ENCODE measurements around the gene SLC35F4.

DNA sequence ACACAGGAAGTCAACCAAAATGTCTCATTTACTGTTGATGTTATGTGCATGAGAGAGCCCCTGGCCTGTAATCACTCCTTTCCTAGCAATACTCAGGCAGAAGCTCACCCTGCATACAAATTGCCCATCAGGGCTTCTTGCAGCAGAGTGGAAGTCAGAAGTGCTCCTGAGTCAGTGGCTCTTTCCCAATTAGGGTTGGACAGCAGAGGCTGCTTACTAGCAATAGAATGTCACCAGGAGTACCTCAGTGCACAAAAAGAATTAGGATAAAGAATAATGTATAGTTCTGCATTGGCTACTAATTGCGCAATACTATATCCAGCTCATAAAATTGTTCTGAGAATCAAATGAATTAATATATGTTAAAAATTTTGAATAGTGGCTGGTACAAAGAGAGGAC is 161.1 kb downstream of the SLC35F4 start:
- TF ChIP-seq CTCF (IDR thresholded peaks at IDR 0.05) (no peak), EZH2 (IDR thresholded peaks at IDR 0.05; ENCODE audit: borderline replicate concordance, insufficient read depth, low read depth, low read length, poor library complexity, severe bottlenecking) (no peak)
